ENCODE results near the gene CLCA2.

GRCh38 chr1:86477256-86477655 is 53.3 kb downstream of the CLCA2 start:
- TF ChIP-seq, protein P1, sequence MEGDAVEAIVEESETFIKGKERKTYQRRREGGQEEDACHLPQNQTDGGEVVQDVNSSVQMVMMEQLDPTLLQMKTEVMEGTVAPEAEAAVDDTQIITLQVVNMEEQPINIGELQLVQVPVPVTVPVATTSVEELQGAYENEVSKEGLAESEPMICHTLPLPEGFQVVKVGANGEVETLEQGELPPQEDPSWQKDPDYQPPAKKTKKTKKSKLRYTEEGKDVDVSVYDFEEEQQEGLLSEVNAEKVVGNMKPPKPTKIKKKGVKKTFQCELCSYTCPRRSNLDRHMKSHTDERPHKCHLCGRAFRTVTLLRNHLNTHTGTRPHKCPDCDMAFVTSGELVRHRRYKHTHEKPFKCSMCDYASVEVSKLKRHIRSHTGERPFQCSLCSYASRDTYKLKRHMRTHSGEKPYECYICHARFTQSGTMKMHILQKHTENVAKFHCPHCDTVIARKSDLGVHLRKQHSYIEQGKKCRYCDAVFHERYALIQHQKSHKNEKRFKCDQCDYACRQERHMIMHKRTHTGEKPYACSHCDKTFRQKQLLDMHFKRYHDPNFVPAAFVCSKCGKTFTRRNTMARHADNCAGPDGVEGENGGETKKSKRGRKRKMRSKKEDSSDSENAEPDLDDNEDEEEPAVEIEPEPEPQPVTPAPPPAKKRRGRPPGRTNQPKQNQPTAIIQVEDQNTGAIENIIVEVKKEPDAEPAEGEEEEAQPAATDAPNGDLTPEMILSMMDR (IDR thresholded peaks at IDR 0.05 in 8 of 11, conservative IDR thresholded peaks at IDR 0.05 in 3 of 11), result no peak
- TF ChIP-seq POLR2AphosphoS5 (IDR thresholded peaks at IDR 0.05), result no peak
